Activated CD4-positive, alpha-beta T cell treated with anti-CD3 and anti-CD28 coated beads, Interleukin-2, amount 10 ng/mL, durations not matched to agents 24 days and 14 days (primary cell): ENCODE measurements around the gene BCAM. TPM values are rescaled to one million over a fixed set of nuclear protein-coding genes. Genes with fewer than 3 reads are reported as not detected.
A peak's percentile ranks its signal among the peaks of the same experiment; 100 is the strongest.

Experiments
- DNase-seq: peaks from one replicate; pipeline ENCODE4 v3.0.0; 2022
- H3K27ac Mint-ChIP-seq: one replicate; pipeline ENCODE4 v1.8.0; 2022; ENCODE audit warnings: mild to moderate bottlenecking, mixed read lengths
- H3K27me3 Mint-ChIP-seq: one replicate; pipeline ENCODE4 v1.8.0; 2022; ENCODE audit warnings: mixed read lengths
- H3K36me3 Mint-ChIP-seq: one replicate; pipeline ENCODE4 v1.8.0; 2022; ENCODE audit warnings: low read depth, mild to moderate bottlenecking, mixed read lengths
- H3K4me1 Mint-ChIP-seq: one replicate; pipeline ENCODE4 v1.8.0; 2021; ENCODE audit warnings: mixed read lengths
- H3K4me3 Mint-ChIP-seq: one replicate; pipeline ENCODE4 v1.8.0; 2022; ENCODE audit warnings: mild to moderate bottlenecking, moderate library complexity, mixed read lengths
- H3K9me3 Mint-ChIP-seq: one replicate; pipeline ENCODE4 v1.8.0; 2021; ENCODE audit warnings: mixed read lengths
- intact Hi-C: fragments of 100-400 bp; cut with micrococcal nuclease; formaldehyde crosslinking; loops from one replicate; pipeline ENCODE4 v1.15.1; 2023
- total RNA-seq: library from RNA; stranded (reverse); gene quantifications from 2 replicates; pipeline ENCODE4 v1.2.3, GENCODE V29; 2022

BCAM gene
- total RNA-seq, 1 donor from 2014 or later, result not detected

- no peak for DNase-seq
- no peak overlapping the region for H3K27ac Mint-ChIP-seq
- peaks cover 6% of the 10 kb centered on the region for H3K4me1 Mint-ChIP-seq
These were observed 5.2 kb upstream of the BCAM start for GRCh38 chr19:44803442-44804428.

GRCh38 chr19:44806291-44806690, 2.6 kb upstream of the BCAM start:
- no peak for DNase-seq
- Mint-ChIP-seq H3K9me3 (no peaks in the 10 kb centered on the region), H3K27me3 (peaks cover 12% of the 10 kb centered on the region), H3K4me1 (no peaks in the 10 kb centered on the region), H3K27ac (no peak overlapping the region), H3K36me3 (no peaks in the 10 kb centered on the region), H3K4me3 (no peak overlapping the region)
- intact Hi-C loops, result no loop called here

More at GRCh38 chr19:44803442-44804428, 5.2 kb upstream of the BCAM start:
- Mint-ChIP-seq H3K9me3 (no peaks in the 10 kb centered on the region), H3K4me3 (no peak overlapping the region), H3K27me3 (peaks cover 8% of the 10 kb centered on the region), H3K36me3 (no peaks in the 10 kb centered on the region)
- intact Hi-C loops, result loop anchor here (5.0 kb wide), 1 partner anchor 149 kb away; no protein-coding TSS in a partner anchor

GRCh38 chr19:44807162-44807561, 1.7 kb upstream of the BCAM start:
- H3K4me3 Mint-ChIP-seq, result no peak overlapping the region
- no peaks in the 10 kb centered on the region for H3K4me1 Mint-ChIP-seq
- intact Hi-C loops, result no loop called here
- H3K27ac Mint-ChIP-seq, result no peak overlapping the region
- H3K36me3 Mint-ChIP-seq, result no peaks in the 10 kb centered on the region
- no peaks in the 10 kb centered on the region for H3K9me3 Mint-ChIP-seq
- DNase-seq, result no peak
- H3K27me3 Mint-ChIP-seq, result peaks cover 12% of the 10 kb centered on the region

- H3K4me3 Mint-ChIP-seq, result no peak overlapping the region
- intact Hi-C loops, result no loop called here
These were observed 1.0 kb upstream of the BCAM start for GRCh38 chr19:44807652-44808462.

GRCh38 chr19:44809577-44810233, 802 bp downstream of the BCAM start:
- intact Hi-C loops, result no loop called here
- Mint-ChIP-seq H3K9me3 (no peaks in the 10 kb centered on the region), H3K4me1 (no peaks in the 10 kb centered on the region), H3K36me3 (no peaks in the 10 kb centered on the region), H3K27ac (no peak overlapping the region), H3K4me3 (no peak overlapping the region), H3K27me3 (peaks cover 12% of the 10 kb centered on the region)
- DNase-seq, result no peak

More at GRCh38 chr19:44807652-44808462, 1.0 kb upstream of the BCAM start:
- no peak overlapping the region for H3K27ac Mint-ChIP-seq
- H3K9me3 Mint-ChIP-seq, result no peaks in the 10 kb centered on the region
- H3K36me3 Mint-ChIP-seq, result no peaks in the 10 kb centered on the region
- H3K4me1 Mint-ChIP-seq, result no peaks in the 10 kb centered on the region
- peaks cover 12% of the 10 kb centered on the region for H3K27me3 Mint-ChIP-seq
- DNase-seq, result no peak

- H3K9me3 Mint-ChIP-seq, result no peaks in the 10 kb centered on the region
- peaks cover 12% of the 10 kb centered on the region for H3K27me3 Mint-ChIP-seq
- no peak overlapping the region for H3K4me3 Mint-ChIP-seq
- no peaks in the 10 kb centered on the region for H3K4me1 Mint-ChIP-seq
- DNase-seq, result no peak
- intact Hi-C loops, result no loop called here
- no peaks in the 10 kb centered on the region for H3K36me3 Mint-ChIP-seq
- H3K27ac Mint-ChIP-seq, result no peak overlapping the region
These were observed 1.6 kb downstream of the BCAM start for GRCh38 chr19:44810234-44811121.

GRCh38 chr19:44811122-44811419, 2.2 kb downstream of the BCAM start:
- no peak overlapping the region for H3K4me3 Mint-ChIP-seq
- H3K27me3 Mint-ChIP-seq, result peaks cover 12% of the 10 kb centered on the region
- peak overlapping the region; percentile 41 for H3K27ac Mint-ChIP-seq
- no peaks in the 10 kb centered on the region for H3K4me1 Mint-ChIP-seq
- H3K36me3 Mint-ChIP-seq, result no peaks in the 10 kb centered on the region
- no peaks in the 10 kb centered on the region for H3K9me3 Mint-ChIP-seq
- no peak for DNase-seq
- intact Hi-C loops, result no loop called here

- no peak overlapping the region for H3K27ac Mint-ChIP-seq
- no peaks in the 10 kb centered on the region for H3K36me3 Mint-ChIP-seq
- H3K4me1 Mint-ChIP-seq, result no peaks in the 10 kb centered on the region
- no peak overlapping the region for H3K4me3 Mint-ChIP-seq
- no peak for DNase-seq
- peaks cover 10% of the 10 kb centered on the region for H3K27me3 Mint-ChIP-seq
- H3K9me3 Mint-ChIP-seq, result no peaks in the 10 kb centered on the region
- intact Hi-C loops, result no loop called here
These were observed 3.3 kb downstream of the BCAM start for GRCh38 chr19:44812142-44812718.

- H3K4me1 Mint-ChIP-seq, result no peaks in the 10 kb centered on the region
- H3K4me3 Mint-ChIP-seq, result no peak overlapping the region
- H3K36me3 Mint-ChIP-seq, result no peaks in the 10 kb centered on the region
- peaks cover 8% of the 10 kb centered on the region for H3K27me3 Mint-ChIP-seq
- no peak for DNase-seq
- H3K9me3 Mint-ChIP-seq, result no peaks in the 10 kb centered on the region
- no peak overlapping the region for H3K27ac Mint-ChIP-seq
- intact Hi-C loops, result no loop called here
These were observed 4.4 kb downstream of the BCAM start for GRCh38 chr19:44813070-44813840.

- H3K27ac Mint-ChIP-seq, result no peak overlapping the region
- H3K4me3 Mint-ChIP-seq, result no peak overlapping the region
- no peaks in the 10 kb centered on the region for H3K36me3 Mint-ChIP-seq
- H3K27me3 Mint-ChIP-seq, result peaks cover 4% of the 10 kb centered on the region
- no peaks in the 10 kb centered on the region for H3K9me3 Mint-ChIP-seq
- no peaks in the 10 kb centered on the region for H3K4me1 Mint-ChIP-seq
- intact Hi-C loops, result no loop called here
- no peak for DNase-seq
These were observed 5.1 kb downstream of the BCAM start for GRCh38 chr19:44813841-44814470.

- H3K9me3 Mint-ChIP-seq, result no peaks in the 10 kb centered on the region
- H3K27me3 Mint-ChIP-seq, result peaks cover 3% of the 10 kb centered on the region
- intact Hi-C loops, result no loop called here
- DNase-seq, result no peak
- H3K4me1 Mint-ChIP-seq, result no peaks in the 10 kb centered on the region
- no peaks in the 10 kb centered on the region for H3K36me3 Mint-ChIP-seq
- no peak overlapping the region for H3K27ac Mint-ChIP-seq
- no peak overlapping the region for H3K4me3 Mint-ChIP-seq
These were observed 5.6 kb downstream of the BCAM start for GRCh38 chr19:44814517-44814916.

GRCh38 chr19:44816301-44816700, 7.4 kb downstream of the BCAM start:
- no peaks in the 10 kb centered on the region for H3K27me3 Mint-ChIP-seq
- intact Hi-C loops, result no loop called here
- H3K36me3 Mint-ChIP-seq, result no peaks in the 10 kb centered on the region
- DNase-seq, result no peak
- H3K27ac Mint-ChIP-seq, result no peak overlapping the region
- H3K4me1 Mint-ChIP-seq, result no peaks in the 10 kb centered on the region
- H3K9me3 Mint-ChIP-seq, result no peaks in the 10 kb centered on the region
- H3K4me3 Mint-ChIP-seq, result no peak overlapping the region
